Medulla oblongata (tissue), 1 donor: ENCODE data around the gene CRELD2.
A peak's percentile ranks its signal among the peaks of the same experiment; 100 is the strongest.

ENCODE experiments used
- DNase-seq: peaks from one replicate; pipeline ENCODE4 v3.0.0-alpha.2; 2015; ENCODE audit errors: extremely low spot score

Gene CRELD2

DNA sequence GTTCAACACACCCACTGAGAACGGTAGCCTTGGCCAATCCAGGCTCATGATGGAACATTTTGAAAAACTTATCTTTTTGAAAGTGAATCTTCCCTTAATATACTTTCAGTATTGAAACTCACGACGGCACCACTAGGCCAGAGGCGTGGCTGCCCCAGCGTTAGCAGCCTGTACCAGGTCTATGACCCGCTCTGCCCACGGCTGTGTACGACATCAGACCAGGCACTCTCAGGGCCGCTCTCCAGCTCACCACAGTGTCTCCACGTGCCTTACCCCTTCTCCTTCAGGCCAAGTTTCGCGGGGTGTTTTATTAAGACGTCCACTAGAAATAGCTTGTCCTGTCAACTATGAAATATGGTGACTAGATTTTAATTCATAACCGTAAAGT is 31.4 kb upstream of the CRELD2 start:
- no peak for DNase-seq

DNA sequence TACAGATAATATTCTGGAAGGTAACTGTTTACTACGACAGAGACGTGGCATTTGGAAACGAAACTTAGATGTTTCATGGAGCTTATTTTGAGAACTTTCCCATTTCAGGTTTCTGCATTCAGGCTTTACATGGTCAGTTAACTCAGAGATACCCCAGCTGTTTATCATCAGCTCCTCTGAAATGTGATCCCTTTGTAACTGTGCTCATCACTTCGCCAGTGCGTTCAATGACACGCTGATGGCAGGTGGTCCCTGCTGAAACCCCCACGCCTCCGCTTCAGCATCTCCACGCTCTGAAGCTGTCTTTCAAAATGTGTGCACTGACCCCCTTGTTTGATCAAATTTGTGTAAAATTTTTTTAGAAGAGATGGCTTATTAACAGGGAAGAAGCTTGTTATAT is 30.7 kb upstream of the CRELD2 start:
- no peak for DNase-seq

DNA sequence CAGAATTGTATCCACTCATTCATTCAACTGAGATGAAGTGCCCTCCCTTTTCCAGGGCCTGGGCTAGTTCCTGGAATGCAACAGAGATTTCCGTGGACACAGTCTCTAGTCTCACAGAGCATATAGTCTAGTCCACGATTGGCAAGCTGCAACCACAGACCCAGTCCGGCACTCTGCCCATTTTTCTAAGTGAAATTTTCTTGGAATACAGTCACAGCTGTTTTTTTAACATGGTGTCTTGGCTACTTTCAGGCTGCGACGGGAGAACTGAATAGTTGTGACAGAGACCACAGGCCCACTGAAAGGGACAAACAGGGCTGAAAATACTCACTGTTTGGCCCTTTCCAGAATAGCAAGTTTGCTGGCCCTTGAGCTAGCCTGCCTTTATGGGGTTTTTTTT is 29.4 kb upstream of the CRELD2 start:
- peak; percentile 77 for DNase-seq

DNA sequence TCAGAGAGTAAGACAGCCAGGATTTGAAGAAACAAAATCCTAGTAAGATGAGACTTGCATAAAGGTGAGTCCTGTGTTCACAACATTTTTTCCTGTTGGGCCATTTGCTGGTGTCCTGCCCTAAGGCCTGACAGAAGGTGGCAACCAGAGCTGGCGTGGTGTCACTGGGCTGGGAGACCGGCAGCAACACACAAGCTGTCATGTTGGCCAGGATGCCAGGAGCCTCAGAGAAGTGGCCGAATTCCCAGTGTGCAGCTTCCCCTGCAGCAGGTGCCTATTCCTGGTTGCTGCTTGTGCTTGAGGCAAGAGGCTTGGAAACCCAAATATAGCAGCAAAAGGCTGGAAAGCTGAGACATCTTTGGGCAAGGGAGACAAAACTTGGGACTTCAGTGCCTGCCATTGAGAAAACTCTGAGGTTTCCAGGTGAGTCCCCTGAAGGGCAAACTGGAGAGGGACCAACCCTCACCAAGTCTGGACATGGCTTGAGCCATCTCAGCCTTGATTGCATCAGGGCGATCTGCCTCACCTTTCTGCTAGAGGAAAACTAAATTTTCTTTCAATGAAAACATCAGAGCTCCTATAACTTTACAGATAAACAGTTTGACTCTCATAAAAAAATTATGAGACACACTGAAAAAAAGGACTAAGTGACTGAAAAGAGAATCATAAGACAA is 26.1 kb upstream of the CRELD2 start:
- no peak for DNase-seq

DNA sequence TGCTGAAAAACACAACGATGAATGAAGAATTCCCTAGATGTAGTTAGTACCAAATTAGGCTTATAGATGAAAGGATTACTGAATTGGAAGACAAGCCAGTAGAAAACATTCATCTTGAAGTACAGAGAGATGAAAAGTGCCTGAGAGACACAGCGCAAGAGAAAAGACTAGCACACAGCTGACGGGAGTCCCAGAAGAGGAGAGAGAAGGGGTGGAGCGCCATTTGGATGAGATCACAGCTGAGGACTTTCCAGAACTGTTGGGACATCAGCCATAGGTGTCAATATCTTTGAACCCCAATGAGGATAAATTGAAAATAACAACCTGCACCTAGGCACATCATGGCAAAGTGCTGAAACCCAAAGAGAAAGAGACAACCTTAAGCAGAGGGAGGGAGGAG is 25.4 kb upstream of the CRELD2 start:
- no peak for DNase-seq

DNA sequence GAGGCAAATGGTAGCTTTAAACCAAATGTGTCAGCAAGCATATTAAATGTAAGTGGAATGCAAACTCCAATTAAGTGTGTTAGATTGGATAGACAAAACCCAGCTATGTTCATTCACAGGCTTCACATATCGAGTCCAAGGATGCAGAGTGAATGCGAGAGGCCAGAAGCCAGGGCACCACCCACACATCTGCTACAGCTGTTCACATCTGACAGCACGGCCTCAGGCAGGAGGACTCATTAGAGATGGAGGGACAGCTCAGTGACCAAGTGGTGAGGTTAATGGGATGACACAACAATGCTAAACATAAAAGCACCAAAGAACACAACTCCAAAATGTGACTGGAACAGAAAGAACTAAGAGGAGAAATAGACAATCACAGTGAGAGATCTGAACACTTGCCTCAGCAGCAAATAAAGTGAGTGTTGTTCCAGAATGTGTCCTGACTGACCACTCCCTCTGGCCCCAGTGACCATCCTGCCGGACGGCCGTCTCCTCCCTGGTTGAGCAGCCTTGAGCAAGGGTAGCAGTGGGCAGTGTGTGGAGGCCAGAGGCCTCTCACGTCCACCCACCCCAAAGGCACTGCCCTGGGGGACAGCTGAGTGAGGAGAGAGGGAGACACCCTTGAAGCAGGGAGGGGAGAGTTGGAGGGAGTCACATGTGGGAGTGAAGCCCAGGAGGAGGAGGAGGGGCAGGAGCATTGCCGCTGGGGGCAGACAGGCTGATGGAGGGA is 23.9 kb upstream of the CRELD2 start:
- no peak for DNase-seq

DNA sequence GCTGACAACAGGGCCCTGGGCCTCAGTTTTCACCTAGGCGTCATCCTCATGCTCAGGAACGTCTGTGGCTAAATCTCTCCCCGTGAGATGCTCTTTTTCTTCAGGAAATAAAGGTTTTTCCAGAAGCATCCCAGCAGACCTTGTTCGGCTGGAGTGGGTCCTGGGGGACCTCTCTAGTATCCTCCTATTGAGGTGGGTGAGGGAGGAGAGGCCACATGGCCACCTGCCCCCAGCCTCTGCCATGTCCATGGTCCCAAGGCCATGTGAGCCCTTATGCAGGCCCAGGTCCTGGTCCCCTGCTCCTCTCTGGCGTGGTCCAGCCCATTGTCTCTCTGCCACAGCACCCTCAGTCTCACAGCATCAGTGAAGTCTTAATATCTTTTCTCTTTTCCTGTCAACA is 22.2 kb upstream of the CRELD2 start:
- no peak for DNase-seq

DNA sequence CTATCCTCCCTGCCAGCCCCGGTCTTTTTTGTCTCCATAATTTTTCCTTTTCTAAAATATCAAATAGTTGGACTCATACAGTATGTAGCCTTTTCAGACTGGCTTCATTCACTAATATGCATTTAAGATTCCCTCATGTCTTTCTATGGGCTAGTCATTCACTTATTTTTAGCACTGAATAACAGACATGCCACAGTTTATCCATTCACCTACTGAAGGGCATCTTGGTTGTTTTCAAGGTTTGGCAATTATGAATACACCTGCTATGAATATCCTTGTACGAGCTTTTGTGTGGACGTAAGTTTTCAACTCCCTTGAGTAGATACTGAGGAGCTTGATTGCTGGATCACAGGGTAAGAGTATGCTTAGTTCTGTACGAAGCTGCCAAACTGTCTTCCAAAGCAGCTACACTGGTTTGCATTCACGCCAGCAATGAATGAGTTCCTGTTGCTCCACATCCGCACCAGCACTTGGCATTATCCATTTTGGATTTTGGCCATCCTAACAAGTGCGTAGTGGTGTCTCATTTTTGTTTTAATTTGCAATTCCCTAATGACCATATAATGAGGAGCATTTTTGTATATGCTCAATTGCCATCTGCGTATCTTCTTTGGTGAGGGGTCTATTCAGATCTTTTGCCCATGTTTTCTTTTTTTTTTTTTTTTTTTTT is 21.3 kb upstream of the CRELD2 start:
- DNase-seq = no peak

DNA sequence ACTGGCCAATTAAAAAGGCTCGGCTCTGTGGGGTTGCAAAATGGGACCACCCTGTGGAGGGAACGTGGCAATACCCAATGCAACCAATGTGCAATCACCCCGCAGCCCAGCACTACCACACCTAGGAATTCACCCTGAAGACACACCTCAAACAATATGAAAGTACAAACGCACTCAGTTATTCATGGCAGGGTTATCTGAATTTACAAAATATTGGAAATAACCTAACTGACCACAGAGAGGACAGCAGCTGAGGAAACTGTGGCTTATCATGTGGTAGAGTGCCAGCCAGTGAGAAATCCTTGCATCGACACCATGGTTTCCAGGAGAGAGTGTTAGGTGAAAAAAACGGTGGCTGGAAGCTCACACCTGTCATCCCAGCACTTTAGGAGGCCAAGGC is 18.9 kb upstream of the CRELD2 start:
- no peak for DNase-seq

DNA sequence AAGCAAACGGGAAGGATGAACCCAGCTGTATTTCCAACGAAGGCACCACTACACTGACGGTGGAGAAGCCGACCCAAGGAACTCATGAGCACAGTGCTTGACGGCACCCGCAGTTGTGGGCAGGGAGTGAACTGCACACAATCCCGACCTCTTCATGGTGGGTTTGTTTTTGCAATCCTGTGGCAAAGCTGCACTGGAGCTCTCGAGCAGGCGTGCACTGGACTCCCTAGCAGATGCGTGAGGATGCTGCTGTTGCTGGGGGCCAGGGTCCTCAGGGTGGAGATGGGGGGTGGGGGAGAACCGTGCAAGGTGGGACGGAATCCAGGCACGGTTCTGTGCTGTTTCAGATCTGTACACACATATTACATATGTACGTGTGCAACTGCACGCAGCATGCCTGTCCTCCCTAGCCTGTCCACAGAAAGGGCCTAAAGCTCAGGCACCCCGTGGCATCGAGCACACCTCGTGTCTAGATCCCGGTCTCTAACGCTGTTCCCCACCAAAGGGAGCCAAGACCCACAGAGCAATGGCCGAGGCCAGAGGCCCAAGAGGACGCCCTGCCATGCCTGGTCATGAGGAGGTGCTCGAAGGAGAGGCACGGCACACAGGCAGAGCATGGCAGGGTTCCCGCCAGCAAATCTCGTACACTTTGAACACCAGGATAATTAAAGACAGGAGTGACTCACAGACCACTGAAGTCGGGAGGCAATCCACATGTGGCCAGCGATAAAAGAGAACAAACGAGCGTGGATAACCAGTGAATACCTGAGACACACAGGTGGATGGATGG is 17.8 kb upstream of the CRELD2 start:
- no peak for DNase-seq

DNA sequence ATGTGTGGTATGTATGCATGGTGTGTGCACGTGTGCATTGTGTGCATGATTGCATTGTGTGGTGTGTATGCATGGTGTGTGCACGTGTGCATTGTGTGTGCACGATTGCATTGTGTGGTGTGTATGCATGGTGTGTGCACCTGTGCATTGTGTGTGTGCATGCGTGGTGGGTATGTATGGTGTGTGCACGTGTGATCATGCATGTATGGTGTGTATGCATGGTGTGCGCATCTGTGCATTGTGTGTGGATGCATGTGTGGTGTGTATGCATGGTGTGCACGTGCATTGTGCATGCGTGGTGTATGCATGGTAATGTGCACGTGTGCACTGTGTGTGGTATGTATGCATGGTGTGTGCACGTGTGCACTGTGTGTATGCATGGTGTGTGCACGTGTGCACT is 17.0 kb upstream of the CRELD2 start:
- DNase-seq = no peak

DNA sequence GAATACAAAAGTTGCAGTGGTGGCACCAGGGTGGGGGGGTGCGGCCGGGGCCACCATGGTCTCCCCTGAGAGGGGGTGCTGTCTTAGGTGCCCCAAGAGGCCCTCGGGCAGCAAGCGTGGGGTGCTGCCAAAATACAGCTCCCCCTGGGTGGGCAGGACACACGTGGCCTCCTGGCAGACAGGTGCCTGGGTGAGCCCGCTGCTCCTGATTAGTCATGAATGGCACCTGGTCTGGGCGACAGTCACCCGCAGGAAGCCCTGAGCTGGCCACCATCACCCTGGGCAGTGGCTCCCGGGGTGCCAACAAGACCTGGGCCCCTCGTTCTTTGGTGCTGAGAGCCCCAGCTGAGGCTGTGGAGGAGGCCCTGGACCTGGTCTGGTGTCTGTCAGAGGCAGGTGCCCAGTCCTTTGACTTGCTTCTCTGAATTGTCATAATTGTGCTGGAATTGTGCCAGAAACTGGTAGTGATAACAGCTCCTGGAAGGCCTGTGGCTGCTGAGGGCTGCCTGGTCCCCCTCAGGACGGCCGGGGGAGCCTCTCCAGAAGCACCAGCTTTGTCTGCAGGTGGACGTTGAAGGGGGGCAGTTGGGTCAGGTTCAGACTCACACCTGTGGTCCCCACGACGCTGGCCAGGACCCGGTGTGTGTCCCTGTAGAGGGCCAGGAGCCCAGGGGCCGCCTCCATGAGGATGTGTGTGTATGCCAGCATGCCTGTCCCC is 15.0 kb upstream of the CRELD2 start:
- DNase-seq = no peak

DNA sequence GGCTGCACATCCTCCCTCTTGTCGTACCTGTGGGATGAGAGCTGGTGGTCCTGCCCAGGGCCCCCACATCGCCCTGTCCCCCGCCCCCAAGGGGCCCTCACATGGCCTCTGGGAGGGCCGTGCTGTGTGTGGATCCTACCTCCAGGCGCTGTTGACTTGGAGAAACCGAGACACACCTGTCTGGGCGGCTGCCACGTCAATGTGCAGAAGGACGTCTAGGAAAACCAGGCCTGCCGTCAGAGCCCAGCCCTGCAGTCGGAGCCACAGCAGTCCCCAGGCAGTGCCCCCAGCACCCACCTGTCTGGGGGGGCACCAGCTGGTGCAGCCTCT is 14.4 kb upstream of the CRELD2 start:
- no peak for DNase-seq

DNA sequence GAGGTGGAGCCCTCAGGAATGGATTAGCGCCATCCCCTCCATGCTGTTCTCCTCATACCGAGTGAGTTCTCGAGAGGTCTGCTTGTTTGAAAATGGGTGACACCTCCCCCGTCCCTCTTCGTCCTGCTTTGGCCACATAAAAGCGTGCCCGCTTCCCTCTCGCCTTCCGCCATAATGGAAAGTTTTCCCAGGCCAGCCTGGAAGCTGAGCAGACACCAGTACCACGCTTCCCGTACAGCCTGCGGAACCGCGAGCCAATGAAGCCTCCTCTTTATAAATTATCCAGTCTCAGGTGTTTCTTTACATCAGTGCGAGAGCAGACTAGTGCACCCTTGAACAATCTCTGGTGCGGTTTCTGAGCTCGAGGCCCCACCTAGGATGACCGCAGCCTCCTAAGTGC is 13.0 kb upstream of the CRELD2 start:
- DNase-seq = no peak

DNA sequence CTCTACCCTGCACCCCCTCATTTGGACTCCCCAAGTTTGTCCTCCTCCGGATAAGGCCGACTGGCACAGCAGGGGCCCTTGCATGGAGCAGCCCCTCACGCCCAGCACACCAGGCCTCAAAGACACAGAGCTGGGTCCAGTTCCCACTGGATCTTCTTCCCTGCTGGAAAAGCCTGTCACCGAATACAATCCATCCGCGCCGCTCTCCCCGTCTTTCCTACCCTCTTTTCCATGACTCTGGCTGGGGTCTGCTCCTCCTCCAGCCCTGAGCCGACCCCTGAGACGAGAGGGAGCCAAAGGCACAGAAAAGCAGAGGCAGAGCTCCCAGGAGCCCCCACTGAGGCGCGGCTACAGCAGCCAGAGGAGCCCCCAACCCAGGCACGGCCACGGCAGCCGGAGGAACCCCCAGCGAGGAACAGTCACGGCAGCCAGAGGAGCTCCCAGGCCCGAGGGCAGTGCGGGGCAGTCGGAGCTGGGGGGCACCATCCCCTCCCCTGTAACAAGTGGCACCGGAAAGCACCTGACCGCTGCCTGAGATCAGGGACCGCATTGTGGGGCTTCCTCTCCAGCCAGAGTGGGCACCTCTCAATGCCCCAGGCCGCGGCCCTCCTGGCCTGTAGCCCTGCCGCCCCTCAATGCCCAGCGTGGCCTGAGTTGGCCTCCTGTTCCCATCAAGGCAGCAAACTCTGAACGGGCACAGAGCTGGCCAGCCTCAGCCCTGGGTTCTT is 12.2 kb upstream of the CRELD2 start:
- DNase-seq = no peak

DNA sequence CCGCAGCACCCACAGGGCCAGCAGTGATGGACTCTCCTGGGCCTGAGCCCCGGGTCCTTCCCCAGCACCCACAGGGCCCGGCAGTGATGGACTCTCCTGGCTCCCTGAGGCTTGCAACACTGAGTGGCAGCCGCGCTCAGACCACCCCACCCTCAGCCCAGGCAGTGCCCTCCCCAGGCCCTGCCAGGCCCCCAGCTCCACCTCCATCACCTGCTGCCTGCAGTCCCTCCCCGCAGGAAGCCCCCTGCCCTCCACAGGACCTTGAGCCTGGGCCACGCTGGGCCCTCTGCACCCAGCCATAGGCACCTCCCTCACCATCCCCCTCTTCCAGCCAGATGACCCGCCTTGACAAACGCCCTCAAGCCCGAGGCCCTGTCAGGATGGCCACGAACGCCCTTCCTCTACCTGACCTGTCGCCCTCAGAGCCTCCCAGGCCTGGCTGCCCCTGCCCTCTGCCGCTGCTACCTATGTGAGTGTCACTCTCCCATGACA is 11.6 kb upstream of the CRELD2 start:
- no peak for DNase-seq

DNA sequence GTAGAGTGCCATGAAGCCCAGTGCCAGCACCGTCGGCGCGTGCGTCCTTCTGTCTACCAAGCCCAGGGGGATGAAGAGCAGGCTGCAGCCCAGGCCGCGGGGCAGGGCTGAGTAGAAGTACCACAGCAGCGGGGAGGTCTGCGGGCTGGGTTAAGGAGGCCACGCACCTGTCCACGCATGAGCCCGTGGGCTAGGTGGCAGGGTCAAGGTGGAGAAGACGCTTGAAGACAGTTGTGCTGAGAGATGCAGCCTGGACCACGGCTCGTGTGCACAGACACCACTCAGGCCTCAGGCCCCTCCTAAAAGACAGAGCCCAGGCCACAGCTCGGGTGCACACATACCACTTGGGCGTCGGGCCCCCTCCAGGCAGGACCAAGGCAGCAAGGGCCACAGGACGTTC is 10.6 kb upstream of the CRELD2 start:
- no peak for DNase-seq

DNA sequence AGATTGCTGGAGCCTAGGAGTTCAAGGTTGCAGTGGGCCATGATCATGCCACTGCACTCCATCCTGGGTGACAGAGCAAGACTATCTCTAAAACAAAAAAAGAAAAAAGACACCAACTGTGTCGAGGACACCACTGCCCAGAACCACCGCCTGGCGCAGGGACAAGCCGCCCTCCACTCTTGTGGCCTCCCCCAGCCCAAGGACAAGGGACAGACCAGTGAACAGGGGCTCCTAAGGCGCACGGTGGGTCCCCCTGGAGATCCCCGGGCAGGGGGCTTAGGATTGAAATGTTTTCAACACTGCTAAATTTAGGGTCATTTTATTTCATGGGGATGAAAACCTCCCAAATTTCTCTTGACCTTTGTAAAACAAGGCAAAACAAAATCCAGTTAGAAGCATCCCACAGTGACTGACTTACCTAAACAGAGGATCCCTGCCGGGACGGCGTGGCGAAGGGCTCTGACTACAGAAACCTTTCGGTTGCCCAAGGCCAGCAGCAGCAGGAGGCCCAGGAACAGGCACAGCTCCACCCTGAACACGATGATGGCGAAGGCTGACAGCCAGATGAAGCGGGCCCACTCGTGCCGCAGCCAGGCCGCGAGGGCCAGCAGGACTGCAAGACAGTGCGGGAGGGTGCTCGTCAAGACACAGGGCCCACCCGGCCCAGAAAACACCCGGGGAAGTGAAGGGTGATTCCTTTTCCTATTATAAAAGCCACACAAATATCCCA is 8.8 kb upstream of the CRELD2 start:
- DNase-seq = no peak

DNA sequence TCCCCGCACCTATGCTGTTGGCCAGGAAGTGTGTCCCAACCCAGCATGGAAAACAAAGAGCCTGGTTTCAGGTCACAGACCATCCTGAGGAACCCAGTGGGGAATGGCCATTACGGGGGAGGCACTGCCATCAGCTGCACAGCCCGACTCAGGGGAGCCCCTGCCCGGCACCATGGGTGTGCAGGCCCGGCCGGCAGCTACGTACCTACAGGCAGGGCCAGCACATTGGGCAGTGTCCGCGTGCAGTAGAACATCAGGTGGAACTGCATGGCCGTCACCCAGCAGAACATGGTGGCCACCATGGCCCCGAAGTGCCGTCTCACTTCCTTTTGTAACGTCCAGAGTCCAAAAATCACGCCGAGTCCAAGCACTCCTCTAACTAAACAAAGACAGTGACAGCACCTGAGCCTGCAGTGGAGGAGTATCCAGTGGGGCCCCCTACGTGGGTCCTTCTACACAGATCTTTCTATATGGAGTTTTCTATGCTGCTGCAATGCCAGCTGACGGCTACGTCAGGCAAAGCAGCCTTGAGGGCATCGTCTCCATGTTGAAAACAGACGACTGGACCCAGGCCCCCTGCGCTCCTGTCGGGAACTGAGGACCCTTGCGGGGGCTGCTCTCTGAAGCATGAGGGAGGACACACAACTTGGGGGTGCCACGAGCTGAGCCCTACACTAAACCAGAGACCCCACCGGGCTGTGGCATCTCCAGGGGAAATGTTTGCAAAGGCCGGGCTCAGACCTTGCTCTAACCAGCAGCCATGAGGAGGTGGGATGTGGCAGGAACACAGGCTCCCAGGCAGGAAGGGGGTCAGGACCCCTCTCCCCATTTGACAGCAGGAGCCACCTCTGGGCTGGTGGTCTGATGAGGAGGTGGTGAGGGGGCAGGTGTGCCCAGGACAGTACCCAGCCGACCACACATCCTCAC is 7.9 kb upstream of the CRELD2 start:
- no peak for DNase-seq
